GM18858 (cell line): ENCODE measurements around the gene TRAPPC3.

Experiments
- ATAC-seq: cut with Tn5 transposase; IDR thresholded peaks from one replicate; pipeline ENCODE4 v1.9.1; 2021; ENCODE audit not compliant: unreplicated experiment

TRAPPC3 gene

DNA sequence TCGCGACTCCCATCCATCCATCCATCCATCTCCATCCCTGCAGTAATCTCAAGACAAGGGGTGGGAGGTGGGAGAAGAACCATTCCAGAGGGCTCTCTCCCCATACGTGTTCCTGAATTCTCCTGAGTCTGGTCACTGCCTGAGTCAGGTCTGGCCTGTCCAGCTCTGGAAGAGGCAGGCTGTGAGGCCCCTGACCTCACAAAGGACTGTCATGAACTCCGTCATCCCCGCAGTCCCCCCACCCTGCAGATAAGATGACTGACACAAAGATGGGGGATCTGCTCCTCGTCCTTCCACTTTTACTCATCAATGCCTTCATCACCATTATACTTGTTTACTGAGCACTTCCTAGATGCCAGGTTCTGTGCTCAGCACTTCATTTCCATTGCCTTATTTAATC lies 5.0 kb upstream of the TRAPPC3 start:
- ATAC-seq = no peak

DNA sequence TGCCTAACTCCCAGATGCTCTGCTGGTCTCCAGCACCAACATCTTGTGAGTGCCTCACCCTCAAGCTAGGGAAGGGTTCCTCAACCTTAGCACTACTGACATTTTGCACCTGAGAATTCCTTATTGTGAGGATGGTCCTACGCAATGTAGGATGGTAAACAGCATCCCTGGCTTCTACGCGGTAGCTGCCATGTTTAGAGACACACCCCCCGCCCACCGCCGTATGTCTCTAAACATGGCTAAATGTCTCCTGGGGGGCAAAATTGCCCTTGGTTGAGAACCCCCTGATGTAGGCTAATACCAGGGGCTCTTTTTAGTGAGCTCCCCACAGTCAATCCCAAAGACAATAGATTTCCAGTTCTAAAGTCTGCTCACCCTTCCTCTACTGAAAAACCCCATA lies 4.2 kb upstream of the TRAPPC3 start:
- no peak for ATAC-seq

DNA sequence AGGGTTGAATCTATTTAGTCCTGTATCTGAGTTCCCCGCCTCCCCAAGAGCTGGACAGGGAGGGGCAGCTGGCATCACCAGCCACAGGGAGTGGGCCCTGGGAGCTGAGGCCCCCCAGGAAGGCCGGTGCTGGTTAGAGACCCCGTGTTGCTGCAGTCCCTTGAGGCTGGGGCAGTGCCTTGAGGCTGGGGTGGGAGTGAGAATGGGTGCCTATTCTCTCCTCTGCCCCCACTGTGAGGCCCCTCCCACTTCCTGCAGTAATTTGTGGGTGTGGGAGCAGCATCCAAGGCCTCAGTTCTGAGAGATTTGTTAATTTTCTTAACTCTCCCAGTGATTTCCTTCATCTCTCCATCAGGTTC lies 2.5 kb upstream of the TRAPPC3 start:
- no peak for ATAC-seq

DNA sequence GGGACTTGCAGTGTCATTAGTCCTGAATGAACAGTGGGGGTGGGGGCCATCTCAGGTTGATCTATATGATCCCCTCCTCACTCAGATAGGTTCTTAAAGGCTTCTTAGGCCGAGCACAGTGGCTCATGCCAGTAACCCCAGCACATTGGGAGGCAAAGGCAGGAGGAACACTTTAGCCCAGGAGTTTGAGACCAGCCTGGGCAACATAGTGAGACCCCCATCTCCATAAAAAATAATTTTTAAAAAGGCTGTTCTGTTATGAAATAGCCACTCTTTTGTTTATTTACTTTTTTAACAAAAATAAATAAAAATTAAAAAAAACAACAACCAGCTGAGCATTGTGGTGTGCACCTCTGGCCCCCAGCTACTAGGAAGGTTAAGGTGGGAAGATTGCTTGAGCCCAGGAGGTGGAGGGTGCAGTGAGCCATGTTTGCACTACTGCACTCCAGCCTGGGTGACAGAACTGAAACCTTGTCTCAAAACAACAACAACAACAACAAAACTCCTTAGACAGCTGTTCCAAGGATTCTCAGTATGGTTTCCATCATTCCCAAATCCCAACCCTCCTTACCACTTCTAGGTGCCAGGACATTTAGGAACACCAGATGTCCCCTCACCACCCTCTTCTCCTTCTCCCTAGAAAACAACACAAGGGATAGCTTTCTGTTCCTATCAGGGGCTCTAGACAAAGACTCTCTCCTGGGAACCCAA lies 2.0 kb upstream of the TRAPPC3 start:
- ATAC-seq = no peak

DNA sequence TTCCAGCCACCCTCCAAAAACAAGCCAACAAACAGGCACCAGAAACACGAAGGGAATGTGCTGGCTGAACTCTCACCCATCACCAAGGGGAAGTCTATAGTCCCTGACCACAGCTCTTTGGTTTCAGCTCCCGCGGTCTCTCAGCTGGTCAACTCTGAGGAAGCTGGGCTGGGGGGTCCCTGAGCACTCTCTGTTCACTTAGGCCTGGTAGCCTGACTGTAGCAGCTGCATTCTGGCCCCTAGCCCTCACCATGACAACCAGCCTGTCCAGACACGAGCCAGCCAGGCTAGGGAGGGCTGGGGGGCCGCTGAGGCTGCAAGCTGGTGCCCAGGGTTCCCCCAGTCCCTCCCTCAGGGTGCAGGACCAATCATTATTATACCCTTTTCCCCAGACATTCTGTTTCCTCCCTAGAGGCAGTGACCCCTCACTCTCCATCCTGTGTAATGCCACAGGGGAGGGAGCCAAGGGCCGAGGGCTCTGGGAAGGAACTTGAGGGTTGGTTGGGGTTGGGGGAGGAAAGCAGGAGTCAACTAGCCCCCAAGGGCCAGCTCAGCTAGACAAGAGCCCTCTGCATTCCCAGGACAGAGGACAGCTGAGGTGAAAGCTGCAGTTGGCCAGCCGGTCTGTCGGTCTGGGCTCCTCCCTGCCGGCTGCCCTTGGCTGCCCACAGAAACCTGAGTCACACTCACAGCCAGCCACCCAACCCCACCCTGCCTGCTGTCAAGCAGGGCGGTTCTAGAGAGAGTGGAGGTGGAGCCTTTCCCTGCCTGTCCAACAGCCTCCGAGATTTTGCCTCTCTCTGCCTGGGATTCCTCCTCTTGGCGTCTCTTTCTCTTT lies 1.2 kb upstream of the TRAPPC3 start:
- peak; percentile 39 for ATAC-seq

DNA sequence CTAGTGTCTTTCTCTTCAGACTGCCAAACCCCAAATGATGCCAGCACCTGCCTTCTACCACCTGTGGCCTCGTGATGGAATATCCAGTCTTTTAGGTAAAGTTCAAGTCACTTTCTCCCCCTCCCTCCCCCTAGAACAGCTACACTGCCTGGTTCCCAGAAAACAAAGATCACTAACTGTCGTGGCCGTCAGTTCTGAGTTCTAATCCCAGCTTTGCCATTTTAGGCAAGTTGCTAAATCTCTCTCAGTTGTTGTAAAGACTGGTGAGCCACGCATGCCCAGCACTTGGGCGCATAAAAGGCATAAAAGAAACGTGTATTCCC lies 648 bp upstream of the TRAPPC3 start:
- ATAC-seq = no peak

DNA sequence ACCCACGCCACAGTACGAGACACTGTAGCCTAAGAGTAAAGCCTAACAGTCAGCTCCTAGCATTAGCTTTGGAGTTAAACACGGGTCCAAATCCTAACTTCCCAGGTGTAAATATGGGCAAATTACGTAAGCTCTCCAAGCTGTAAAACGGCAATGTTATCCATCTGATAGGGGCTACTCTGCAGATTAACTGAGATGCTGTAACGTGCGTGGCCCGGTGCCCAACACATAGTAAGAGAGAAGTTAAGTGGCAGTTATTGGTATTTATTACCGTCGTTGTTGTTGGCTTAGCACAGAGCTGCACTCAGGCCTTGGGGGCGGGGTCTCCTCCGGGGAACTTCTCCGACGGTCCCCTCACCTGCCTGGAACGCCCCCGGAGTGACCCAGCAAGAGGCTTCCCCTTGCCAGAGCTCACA lies 457 bp downstream of the TRAPPC3 start:
- no peak for ATAC-seq

DNA sequence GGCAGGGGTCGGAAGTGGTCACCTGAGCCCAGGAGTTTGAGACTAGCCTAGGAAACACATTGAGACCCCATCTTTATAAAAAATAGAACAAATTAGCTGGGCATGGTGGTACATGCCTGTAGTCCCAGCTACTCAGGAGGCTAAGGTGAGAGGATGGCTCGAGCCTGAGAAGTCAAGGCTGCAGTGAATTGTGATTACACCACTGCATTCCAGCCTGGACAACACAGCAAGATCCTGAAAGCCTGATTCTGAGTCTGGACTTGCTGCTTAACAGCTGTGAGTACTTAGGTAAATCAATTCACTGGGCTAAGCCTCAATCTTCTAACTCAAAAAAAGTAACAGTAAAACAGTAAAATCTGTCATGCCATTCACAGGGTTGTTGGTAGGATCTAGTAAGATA lies 4.9 kb downstream of the TRAPPC3 start:
- no peak for ATAC-seq

DNA sequence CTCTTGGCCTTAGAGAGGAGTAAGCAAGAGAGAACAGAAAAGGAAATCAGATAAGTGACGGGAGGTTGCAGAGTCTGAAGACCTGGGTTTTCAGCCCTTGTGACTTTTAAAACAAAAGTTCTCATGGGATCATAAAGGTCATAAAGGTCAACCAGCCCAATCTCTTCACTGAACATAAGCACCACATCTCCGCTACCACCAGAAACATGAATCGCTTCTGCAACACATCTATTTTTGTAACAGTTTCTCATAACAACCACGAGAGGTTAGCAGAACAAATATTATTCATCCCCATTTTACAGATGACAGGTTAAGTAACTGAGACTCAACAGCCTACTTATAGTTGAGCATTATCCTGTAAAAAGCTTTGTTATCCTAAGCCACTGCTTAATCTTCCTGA lies 5.9 kb downstream of the TRAPPC3 start:
- no peak for ATAC-seq

DNA sequence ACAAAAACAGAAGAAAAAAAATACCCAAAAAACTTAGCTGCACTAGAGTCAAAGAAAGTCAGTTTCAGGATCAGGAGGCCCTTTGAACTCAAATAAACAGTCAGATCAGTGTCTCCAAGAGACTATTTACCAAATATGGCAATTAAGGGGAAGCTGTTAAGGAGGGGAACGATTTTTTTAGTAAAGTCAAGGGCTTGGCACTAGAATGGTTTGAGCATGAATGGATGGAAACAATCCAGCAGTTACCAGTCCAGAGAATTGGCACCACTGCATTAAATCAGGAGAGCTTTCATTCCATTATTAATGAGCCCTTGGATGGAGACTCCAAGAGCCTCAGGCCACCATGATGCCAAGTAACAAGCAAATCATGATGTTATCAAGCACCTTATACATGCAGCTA lies 7.2 kb downstream of the TRAPPC3 start:
- ATAC-seq = no peak

DNA sequence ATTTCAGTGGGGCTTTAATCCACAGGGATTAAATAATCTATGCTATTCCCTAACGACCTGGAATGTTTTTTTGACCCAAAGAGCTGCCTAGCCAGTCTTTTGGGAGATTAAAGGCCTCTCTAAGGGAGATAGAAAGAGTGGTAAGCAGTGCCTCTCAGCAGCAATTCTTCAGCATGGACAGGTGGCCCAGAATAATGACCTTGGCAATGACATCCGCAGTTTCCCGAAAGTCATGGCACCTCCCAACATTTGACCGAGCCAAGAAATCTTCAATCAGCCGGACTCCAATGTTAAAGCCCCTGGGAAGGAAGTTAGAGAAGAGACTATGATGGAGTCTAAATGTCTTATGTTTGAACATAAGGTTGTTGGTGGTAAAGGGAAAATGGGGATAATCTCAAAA lies 9.8 kb downstream of the TRAPPC3 start:
- no peak for ATAC-seq

DNA sequence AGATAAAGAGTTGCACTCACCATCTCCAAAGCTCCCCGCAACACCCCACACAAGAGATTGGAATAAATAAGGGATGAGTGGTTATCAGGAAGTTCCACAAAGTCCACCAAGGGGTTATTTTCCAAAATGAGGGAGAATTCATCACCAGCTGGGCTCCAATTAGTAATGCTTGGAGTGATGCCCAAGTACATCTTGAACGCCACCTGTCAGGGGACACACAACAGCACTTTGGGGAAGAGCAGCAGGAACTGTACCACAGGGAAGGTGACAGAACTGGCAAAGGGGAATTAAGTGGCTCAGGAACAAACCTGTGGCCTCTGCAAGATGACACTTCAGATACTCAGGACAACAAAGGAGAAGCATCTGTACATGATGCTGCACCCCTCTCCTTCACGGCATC lies 11.5 kb downstream of the TRAPPC3 start:
- no peak for ATAC-seq

DNA sequence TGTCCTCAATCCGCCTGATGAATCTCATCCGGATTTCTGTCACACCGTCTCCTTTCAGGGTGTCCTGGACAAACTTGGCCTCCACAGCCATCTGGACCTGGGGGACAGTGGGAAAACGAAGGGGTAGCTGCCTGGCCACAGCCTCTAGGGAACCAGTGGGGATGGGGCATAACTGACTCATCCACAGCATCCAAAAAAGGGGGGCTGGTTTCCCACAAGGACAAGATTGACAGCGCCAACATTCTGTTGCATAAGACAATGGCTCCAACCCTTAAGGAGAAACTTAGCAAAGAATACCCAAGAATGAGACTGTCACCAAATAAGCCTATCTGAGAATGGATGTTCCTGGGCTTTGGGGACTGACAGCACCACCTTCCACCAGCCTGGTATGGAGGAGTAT lies 12.1 kb downstream of the TRAPPC3 start:
- ATAC-seq = no peak

DNA sequence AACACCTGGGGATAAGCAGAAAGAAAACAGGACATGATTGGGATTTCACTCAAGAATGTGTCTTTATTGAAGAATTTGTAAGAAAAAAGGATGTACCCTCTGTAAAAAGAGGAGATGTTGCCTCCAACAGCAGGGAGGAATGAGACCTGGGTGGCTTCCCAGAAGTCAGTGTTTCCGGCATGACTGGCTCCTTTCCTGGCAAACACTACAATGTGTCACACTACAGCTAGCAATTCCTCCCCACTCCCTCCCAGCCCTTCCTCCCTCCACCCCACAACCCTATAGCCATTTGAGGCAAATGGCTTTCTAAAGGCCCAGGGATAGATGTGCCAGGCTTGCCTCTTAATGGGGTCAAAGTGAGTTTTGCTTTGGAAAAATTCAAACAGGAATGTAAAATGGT lies 12.8 kb downstream of the TRAPPC3 start:
- no peak for ATAC-seq

DNA sequence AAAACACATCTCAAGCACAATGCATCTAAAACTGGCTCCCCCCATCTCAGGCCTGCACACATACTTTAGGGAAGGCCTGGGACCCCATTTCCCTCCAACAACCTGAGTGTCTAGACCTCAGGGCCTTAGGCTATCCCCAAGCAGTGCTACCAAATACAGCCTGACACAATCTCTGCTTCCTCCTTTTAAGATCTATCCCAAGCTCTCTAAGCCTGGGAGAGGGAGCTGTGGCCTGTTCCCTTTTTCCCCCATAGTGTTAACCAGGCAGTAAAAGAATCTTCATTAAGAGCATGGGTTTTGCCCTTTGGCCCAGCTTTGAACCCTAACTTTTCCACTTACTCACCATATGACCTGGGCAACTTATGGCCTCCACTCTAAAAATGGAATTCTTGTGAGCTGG lies 13.5 kb downstream of the TRAPPC3 start:
- ATAC-seq = no peak

DNA sequence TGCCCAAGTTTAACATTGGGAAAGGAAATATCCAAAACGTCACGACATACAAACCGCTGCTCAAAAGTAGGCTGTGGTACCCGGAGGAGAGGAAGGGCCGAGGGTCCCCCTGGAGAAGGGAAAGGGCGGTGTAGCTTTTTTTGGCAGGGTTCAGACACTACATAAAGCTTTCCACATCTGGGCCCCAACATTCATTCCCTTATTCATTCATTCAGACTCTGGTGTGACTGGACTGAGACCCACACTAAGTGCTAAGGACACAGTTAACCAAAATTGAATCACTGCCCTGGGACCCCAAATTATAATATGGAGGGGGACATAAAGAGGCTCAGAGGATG lies 14.0 kb downstream of the TRAPPC3 start:
- ATAC-seq = no peak

DNA sequence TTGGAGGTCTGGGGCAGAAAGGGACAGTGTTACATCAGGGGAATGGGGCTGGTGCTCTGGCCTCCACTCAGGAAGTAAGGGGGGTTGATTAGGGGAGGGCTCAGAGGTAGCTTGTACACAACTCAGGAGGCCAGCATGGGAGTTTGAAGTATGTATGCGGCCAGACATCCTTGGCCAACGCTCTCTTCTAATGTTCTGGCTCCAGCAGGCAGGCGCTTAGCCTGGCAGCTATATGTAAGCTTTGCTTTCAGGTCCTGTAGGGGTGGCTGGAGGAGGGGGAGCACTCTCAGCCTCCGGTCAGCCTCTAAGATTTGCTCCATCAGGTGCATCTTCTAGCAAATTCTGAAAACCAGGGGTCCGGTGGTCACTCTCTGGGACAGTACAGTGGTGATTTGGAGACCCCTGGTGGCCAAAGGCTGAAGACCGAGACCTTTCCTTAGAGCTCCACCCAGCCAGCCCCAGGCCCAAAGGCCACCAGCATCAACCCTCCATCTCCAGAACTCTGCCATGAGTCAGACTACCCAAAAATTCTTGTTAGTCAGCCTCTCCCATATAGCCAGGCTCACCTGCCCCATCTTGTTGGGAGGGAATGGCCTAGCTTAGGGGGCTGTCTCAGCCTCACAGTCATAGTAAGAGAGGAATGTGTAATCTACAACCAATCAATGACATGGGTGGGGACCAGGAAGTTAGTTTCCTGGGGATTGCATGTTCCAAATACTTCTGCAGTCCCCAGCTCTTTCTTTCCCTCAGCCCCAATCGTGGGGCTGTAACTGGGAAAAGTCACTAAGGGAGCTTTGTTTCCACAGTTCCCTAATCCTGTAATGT lies 14.6 kb downstream of the TRAPPC3 start:
- ATAC-seq = no peak

DNA sequence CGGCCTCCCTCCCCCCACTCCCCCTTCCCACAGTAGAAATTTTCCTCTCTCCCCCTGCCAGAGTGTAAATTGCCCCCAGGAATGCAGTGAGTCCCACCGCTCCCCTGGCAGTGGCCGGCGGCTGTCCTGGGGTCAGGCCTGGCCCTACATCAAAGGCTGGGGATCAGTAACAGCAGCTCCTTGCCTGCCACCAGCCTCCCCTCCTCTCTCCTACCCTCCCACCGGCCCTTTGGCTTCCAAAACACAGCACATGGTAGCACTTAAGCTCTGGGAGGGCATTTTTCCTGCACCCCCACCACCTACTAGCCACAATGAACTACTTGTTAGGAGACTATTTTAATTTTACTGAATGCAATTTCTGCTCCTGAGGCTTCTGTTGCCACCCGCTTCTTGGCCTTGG lies 15.3 kb downstream of the TRAPPC3 start:
- ATAC-seq = no peak

DNA sequence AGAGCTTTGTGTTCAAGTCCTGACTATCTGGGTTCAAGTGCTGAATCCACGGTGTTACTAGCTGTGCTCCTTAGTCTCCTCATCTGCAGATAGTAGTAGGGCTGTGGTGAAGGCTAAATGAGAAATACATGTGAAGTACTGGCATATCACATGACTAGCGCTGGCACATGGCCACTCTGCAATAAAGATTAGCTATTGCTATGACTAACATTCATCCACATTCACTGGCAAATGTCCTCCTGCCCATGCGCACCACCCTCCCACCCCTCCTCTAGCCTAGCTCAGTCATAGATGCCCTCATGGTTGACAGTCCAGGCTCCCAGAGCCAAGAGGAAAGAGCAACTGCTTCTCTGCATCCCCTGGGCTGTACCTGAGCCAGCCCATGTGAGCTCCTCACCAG lies 15.8 kb downstream of the TRAPPC3 start:
- no peak for ATAC-seq

DNA sequence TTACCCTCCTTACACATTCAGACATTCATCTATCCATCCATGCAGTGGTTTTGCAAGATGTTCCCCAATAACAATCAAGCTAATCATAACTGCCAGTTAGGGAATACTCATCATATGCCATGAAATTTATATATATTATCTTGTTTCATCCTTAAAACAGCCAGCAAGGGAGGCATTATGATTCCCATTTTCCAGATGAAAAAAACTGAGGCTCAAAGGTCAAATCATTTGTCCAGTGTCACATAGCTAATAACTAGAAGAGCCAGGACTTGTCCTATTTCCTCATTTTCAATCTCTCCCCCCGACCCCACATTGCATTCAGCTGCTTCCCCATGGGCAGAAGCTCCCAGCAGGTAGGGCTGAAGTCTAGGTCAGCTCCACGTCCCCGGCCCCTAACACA lies 17.3 kb downstream of the TRAPPC3 start:
- no peak for ATAC-seq

DNA sequence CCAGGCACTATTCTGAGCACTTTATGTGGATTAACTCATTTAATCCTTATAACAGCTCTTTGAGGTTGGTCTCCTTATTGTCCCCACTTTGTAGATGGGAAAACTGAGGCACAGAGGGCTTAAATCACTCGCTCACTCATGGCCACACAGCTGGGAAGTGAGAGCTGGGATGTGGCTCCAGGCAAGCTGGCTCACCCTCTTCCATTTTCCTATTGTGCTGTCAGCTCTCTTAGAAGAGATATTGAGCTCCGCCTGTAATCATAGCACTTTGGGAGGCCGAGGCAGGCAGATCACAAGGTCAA lies 20.4 kb downstream of the TRAPPC3 start:
- no peak for ATAC-seq

DNA sequence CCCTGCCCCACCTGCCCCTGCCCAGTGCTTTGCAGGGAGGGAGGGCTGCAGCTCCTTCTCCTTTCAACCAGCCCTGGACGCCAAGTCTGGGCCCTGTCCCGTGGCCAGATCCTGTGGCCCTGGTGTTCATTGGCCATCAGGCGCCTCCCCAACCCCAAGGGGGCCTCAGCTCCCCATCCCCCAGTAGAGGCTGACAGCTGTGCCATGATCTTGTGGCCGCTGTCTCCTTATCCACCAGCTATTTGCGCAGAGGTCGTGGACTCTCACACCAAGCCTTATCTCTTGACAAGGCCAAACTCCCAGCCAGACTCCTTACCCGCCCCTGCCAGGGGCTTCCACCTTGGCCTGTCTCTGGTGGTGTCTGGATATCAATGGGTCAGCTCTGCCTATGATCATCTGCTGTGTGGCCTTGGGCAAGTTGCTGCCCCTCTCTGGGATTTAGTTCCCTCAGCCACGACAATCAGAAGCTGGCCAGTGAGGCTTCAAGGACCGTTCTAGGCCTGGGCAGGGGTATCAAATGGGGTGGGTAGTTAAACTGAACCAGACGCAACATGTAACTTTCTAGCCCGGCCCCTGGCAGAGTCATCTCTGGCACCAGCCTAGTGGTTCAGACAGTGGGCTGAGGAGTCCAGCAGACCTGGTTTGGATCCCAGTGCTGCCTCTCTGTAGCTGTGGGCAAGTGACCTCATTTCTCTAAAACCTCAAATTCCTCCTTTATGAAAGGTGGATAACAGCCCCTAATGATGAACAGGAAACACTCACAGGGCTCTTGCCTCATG lies 21.0 kb downstream of the TRAPPC3 start:
- no peak for ATAC-seq
